ENCODE measurements around the gene SUPT20H.
"Not testable (repeated sequence)": the region's sequence is repeated elsewhere in the genome, so short reads cannot be mapped to it uniquely, and the experiment has no call there.

DNA sequence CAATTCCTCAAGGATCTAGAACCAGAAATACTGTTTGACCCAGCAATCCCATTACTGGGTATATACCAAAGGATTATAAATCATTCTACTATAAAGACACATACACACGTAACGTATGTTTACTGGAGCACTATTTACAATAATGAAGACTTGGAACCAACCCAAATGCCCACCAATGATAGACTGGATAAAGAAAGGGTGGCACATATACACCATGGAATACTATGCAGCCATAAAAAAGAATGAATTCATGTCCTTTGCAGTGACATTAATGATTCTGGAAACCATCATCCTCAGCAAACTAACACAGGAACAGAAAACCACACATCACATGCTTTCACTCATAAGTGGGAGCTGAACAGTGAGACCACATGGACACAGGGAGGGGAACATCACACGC is 6.4 kb downstream of the SUPT20H start:
- not testable (repeated sequence) for TF ChIP-seq POLR2A, CTCF (IDR thresholded peaks at IDR 0.05)

Measured in upper lobe of left lung (tissue), 4 donors.